ENCODE measurements around the gene CRADD.
"Not testable (repeated sequence)": the region's sequence is repeated elsewhere in the genome, so short reads cannot be mapped to it uniquely, and the experiment has no call there.

The CRADD gene

DNA sequence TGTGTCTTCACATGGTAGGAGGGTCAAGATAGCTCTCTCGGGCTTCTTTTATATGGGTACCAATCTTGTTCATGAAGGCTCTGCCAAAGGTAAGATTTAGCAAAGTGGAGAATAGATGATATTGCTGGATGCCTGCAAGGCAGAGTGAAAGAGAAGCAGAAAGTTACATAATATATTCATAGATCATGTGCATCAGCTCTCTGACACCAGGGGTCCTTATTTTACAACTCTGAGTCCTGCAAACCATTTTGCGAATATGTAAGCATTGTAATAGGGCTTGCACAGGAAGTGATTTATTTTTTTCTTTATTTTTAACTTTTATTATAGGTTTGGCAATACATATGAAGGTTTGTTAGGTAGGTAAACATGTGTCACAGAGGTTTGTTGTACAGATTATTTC is 31.8 kb downstream of the CRADD start:
- no peak for DNase-seq

DNA sequence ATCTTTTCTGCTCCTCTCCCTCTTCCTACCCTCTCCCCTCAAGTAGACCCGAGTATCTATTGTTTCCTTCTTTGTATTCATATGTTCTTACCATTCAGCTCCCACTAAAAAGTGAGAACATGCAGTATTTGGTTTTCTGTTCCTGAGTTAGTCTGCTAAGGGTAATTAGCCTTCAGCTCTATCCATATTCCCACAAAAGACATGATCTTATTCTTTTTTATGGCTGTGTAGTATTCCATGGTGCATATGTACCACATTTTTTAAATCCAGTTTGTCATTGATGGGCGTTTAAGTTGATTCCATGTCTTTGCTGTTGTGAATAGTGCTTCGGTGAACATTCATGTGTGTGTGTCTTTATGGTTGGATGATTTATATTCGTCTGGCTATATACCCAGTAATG is 32.2 kb downstream of the CRADD start:
- no peak for DNase-seq

DNA sequence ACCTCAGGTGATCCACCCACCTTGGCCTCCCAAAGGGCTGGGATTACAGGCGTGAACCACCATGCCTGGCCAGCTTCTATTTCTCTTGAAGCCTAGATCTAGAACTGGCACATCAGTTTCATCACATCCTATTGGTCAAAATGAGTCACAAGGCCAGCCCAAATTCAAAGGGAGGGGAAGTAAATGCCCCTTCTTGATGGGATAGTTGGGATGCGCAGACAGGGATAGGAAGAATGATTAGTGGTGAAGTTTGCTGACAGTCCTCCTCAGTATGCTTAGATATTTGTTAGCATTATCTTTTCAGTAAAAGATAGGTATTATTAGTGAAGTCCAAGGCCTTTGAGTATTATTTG is 33.4 kb downstream of the CRADD start:
- no peak for DNase-seq

DNA sequence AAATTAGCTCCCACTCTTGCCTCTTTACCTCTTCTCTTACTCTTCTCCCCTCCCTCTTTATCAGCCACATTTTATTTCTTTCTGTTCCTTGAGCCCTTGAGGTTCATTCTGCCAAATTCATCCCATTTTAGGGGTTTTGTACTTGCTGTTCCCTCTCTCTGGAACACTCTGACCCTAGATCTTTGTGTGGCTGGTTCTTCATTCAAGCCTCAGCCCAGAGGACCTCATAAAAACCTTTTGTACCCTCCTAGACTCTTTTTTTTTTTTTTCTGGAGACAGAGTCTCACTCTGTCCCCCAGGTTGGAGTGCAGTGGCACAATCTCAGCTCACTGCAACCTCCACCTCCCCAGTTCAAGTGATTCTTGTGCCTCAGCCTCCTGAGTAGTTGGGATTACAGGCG is 34.3 kb downstream of the CRADD start:
- DNase-seq, result not testable (repeated sequence)

DNA sequence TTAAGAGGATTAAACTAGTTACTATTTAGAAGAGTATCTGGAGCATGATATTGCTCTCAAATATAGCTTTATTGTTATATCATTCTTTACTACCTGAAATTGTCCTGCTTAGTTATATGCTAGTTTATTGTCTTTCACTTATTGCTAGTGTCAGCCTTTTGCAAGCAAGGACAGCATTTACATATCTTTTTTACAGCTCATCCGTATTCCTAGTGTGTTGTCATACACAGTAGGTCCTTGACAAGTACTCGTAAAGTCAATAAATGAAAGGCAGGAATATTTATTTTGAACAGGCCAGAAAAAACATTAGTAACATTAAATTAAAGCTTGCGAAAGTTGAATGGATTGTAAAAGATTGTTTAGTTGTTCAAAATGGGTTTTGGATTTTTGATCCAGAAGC is 35.0 kb downstream of the CRADD start:
- no peak for DNase-seq

DNA sequence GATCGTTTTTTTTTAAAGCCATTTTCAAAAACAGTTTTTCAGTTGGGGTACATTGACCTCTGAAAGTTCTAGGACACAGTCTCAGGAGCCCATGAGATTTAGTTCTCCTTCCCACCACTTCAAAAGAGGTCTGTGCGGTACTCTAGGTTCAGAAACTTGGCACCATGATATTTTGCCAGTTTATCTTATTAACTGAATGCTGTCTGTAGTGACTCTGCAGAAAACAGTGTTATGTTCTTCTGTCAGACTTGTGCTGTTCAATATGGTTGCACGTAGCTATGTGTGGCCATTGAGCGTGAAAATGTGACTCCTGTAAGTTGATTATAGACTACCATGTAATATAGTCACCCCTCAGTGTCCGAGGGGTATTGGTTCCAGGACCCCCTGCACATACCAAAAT is 35.9 kb downstream of the CRADD start:
- DNase-seq, result no peak

DNA sequence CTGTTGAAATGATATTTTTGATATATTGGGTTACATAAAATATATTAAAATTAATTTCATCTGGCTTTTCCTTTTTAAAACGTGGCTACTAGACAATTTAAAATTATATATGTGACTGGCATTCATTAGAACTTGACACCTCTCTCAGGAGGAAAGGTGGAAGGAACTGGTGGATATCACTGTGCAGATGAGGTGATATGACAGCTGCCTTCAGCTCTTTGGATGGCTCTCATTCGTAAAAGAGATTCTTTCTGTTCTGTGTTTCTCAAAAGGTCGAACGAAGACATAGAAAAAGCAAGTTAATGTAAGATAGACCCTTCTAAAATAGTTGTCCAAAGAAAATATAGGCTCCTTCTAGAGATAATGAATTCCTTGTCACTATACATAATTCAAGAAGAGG is 36.6 kb downstream of the CRADD start:
- no peak for DNase-seq

DNA sequence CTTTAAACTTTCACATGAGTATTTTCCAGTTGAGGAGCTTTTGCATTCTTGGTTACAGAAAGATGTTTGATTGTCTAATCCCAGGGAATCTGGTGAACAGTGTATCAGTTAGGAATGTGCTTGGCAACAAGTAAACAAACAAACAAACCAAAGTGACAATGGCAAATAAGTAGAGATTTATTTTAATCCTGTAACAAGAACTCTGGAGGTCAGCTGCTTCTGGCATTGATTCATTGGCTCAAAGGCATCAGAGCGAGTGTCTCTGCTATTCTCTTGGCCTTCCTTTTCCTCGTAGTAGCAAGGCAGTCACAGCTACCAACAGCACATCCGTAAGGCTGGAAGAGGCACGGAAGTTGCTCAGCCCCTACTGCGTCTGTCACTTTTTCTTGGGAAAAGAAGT is 37.2 kb downstream of the CRADD start:
- DNase-seq, result no peak

DNA sequence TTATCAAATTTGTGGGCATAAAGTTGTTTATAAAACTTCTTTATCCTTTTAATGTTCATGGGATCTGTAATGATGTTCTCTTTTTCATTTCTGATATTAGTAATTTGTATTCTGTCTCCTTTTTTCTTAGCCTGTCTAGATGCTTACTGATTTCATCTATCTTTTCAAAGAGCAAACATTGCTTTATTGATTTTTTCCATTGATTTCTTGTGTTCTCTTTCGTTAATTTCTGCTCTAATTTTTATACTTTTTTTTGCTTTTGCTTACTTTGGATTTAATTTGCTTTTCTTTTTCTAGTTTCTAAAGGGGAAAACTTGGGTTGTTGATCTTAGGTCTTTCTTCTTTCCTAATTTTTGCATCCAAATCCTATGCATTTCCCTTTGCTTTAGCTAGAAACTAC is 42.5 kb downstream of the CRADD start:
- DNase-seq, result no peak

DNA sequence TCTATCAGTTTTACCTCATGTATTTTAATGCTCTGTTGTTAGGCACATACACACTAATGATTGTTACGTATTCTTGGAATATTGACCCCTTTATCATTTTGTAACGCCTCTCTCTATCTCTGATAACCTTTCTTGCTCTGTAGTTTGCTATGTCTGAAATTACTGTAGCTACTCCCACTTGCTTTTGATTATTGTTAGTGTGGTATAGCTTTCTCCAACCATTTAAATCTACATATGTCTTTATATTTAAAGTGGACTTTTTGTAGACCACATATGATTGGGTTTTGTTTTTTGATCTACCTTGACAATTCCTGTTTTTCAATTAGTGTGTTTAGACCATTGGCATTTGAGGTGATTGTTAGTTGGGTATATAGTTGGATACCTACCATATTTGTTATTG is 43.4 kb downstream of the CRADD start:
- DNase-seq, result no peak

DNA sequence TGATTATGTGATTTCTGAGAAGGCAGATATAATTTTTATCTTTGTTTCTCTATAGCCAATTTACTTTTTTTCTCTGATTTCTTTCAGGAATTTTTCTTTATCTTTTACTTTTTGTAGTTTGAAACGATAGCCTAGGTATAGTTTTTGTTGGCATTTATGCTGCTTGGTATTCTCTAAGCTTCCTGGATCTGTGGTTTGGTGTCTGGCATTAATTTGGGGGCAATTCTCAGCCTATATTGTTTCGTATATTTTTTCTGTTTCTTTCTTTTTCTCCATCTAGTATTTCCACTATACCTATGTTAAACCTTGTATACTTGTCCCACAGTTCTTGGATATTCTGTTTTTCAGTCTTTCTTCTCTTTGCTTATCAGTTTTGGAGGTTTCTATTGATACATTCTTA is 45.0 kb downstream of the CRADD start:
- DNase-seq, result no peak

DNA sequence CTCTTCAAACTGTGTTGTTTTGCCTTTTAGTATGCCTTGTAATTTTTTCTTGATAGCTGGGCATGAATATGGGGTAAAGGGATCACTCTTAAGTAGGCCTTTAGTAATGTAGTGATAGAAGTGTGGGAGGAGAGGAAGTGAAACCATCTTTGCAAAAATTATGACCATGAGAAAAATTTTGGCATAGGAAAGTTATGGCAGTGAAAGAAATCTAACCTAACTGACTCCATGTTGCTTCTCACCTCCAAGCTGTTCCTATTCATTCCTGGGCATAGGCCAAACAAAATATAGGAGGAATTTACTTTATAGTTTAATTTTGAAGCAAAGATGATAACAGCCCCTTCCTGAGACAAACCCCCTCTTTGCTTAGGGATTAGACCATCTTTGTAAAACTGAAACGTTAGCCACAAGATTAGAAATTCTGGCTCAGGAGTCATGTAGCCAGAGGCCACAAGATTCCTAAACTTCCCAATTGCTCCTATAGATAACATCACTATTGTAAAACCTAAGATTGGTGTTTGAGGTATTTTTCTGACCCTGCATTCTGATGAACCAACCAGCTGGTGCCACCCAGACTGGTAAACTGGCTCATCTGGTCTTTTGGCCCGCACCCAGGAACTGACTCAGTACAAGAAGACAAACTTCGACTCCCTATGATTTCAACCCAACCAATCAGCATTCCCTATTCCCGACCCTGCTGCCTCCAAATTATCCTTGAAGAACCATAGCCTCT is 45.8 kb downstream of the CRADD start:
- no peak for DNase-seq

DNA sequence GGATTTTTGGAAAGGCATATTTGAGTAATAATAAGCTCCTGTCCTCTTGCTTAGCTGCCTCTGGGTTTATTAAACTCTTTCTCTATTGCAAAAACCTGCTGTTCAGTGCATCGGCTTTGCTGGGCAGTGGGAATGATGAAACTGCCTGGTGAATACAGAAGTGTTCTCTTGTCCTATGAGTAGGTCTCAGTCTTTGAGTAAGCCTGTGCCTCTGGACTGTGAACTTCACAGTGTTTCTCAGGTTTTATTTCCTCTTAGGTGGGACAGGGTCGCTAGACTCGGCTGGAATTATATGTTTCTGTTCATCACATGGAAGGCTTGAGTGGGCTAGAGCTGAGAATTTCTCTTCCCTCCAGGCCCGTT is 46.4 kb downstream of the CRADD start:
- DNase-seq, result no peak

DNA sequence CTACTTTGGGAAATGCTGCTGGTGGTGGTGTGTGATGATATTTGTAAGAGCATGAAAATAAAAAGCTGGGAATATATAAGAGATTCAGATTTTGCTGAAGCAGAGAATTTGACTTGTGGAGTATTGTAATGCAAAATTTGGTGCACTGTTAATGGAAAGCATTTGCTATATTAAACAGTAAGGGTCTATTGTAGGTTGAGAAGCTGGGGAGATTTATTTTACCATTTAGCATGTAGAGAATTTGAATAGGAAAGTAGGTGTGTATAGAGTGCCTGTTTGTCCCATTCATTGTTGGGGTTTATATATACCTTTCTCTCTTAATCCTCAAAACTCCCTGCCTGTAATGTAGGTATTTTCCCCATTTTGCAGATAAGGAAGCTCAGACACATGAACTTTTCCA is 48.4 kb downstream of the CRADD start:
- DNase-seq, result no peak

DNA sequence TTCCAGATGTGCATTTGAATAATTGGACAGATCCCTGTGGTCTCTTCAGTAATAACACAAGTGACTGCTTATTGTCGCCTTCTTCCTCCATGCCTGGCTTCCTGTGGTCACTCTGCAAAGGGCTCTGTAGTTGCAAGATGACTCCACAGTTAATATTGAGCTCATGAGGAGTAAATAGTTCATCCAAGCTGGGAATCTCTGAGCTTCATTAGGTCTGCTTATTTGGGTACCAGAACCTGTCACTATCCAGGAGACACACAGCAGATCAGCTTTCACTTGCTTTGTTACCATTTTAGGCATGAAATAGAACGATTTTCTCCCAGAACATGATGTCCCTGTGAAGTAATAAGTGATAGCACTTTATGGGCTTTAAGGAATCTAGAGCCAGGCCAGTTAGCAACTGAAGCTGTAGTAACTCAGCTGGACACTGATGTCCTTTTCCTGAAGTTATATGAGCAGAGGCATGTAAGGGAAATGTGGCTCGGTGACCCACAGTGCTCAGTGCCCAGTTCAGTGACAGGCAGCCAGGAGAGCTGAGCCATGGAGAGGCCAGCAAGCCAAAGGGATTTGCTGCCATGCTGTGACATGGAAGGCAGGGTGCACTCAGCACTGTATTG is 50.1 kb downstream of the CRADD start:
- DNase-seq, result no peak

DNA sequence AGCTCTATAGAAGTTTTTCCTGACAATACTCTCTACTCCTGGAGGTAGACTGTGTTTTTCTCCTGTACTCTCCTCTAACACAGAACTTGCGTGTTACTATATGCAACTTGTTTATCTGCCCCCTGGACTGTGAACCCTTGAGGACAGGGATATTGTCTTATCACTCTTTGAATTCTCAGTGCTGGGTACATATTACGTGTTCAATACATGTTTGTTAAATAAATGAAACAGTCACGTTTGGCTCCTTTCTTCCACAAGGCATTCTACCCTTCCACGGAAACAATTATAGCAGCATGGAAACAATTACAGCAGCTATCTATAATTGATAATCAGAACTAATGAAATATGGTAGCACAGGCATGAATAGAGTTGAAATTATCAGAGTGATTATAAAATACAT is 50.7 kb downstream of the CRADD start:
- no peak for DNase-seq

DNA sequence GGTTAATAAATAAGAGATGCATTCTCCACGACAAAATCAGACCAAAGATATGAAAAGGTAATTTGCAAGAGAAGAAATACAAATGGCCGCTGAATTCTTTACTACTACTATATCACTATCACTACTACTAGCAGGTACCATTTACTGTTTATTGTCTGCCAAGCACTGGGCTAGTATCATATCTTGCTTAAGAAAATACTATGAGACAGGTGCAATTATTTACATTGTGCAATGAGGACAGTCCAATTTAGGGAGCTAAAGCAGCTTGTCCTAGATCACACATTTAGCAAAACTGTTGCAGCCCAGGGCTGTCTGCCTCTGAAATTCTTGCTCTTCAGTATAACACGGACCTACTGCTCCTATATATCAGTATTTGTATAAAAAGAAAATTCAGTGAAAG is 52.8 kb downstream of the CRADD start:
- no peak for DNase-seq

DNA sequence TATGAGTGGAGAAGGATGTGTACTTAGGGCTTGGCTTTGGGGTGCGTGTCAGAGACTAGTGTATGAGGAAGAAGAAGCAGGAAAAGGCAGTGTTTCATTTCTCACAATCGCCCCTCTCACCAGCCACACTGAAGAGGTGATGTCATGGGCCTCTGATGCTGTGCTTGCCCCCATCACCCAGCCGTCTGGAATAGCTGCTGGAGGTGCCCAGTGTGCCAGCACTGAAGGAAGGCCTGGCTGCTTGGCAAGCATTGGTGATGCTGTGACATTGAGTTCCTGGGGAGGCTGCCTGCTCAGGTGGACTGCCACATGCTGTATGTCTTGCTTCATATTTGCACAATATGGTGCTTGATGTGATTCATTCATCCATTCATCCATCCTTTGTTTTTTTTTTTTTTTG is 56.2 kb downstream of the CRADD start:
- DNase-seq, result no peak

DNA sequence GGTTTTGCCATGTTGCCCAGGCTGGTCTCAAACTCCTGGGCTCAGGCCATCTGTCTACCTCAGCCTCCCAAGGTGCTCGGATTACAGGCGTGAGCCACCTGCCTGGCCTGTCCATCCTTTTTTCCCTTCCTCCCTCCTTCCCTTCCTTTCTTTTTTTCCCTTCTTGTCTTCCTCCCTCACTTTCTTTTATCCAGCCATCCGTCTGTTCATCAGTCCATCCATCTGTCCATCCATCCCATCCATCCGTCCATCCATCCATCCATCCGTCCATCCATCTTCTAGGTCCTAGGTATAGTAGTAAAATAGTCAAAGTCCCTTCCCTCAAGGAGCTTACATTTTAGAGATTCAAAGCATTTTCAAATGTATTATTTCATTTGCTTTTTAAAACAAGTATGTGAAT is 56.8 kb downstream of the CRADD start:
- DNase-seq, result no peak

DNA sequence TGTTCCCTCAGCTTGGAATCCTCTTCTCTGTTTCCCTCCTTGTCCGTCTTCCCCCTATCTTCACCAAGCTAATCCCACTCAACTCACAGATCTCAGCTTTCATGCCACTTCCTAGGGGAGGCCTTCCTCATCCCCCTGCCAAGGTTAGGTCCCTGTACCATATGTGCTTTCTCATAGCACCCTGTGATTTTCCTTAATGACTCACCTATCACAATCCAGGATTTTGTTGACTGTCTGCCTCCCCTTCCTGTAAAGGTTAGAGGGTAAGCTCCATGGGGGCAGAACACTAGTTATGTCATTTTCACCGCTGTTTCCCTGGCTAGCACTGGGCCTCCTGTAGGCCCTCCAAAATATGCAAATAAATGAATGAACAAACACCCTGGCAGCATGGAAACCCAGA is 57.6 kb downstream of the CRADD start:
- no peak for DNase-seq

DNA sequence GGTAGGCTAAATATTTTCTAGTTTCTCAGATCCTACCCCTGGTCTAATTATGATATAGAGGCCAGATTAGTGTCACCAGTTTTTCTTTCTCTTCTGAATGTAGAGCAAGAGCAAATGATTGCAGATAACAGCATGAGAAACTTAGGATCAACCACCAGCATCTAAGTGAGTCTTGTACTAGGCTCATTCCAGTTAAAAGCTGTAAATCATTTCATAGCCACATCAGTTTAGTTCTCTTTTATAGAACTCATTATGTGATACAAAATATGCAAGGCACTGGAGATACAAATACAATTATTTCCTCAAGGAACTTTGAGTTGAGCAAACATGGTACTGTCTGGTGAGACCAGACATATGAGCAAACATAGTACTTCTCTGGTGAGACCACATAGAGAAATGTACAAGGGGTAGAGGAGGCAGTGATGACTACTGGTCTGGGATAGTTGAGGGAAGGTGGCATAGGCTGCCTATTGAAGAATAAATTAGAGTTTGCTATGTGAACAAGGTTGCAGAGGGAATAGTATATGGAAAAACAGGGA is 59.5 kb downstream of the CRADD start:
- no peak for DNase-seq

DNA sequence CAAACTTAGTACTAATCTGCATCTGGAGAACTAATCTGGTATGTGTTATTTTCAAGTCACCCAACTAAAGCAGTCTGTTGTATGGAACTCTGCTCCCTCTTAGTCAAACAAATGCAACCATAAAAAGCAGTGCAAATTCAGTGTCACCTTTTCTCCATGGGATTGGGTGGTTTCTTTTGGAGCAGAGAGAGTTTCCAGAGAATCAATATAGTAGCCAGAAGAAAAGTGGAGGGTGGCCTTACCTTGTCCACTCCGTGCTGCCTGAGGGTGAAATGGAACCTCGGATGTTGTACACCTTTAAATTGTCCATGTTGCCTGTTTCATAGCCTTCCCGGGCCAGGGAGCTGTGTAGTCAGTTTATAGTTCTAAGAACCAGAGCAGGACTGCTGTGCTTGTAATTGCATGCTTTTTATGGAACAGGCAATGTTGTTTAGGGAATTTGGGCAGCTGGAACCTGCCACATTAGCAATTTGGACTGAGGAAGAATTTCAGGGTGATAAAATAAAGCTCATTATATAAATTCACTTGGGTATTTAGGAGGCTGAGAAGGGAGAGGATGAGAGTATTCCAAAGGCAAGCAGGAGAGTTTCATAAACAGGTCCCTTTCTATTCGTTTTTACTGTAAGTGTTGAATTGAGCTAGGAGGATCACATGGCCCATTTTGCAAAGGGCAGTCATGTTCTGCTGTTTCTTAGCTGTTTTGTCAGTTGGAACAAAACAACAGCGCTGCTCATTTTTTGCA is 60.5 kb downstream of the CRADD start:
- DNase-seq, result no peak

DNA sequence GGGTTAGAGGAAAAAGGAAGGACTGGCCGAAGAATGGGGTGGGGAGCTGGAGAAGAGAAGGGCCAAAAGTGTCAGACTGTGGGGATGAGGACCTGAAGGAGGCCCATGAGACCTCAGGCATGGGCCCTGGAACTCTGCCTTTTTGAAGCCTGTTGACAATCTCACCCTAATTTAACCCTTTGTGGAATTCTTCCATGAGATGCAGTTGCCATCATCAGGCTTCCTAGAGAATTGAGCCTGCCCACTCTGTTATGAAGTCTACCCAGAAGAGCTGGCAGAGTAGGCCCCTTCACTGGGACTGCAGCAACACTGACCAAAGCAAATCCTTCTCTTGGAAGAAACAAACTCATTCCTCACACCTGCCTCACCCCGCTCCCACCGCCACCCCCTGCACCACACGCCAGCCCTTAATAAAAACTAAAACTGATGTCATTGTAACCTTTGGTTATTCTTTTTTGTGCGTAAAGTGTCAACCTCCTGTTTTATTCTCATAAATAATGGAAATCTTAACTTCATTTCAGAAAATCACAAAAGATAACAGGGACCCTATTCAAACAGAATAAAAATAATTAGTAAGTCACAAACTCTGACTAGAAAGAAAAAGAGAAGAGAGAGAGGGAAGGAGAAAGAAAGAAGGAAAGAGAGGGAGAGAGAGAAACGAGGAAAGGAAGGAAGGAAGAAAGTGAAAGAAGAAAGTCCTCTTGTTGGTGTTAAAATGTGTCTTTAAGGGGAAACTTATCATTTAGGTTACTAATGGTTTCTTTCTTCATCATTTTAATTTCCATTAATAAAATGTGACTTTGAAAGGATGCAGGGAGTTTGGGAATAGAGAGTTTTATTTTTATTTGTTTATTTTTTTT is 61.3 kb downstream of the CRADD start:
- DNase-seq, result no peak
